Right atrium auricular region (tissue), 2 donors: ENCODE measurements around the gene TTC7B. TPM values are rescaled to one million over a fixed set of nuclear protein-coding genes. Genes with fewer than 3 reads are reported as not detected.
A peak's percentile ranks its signal among the peaks of the same experiment; 100 is the strongest.

Experiments
- DNase-seq: peaks from one replicate; pipeline ENCODE4 v3.0.0-alpha.2; 2019; ENCODE audit warnings: low spot score
- H3K27ac ChIP-seq, 2 donors: fragments of 200-600 bp; sonication (generic); 1 replicate in 1 of 2; 2 replicates in 1 of 2; pipeline ENCODE4 v1.5.1; 2016 to 2019
- H3K27me3 ChIP-seq, 2 donors: fragments of 200-600 bp; sonication (generic); one replicate each; pipeline versions ENCODE4 v1.5.1 to v1.6.0; 2017 to 2019
- H3K36me3 ChIP-seq: fragments of 200-600 bp; sonication (generic); one replicate; pipeline ENCODE4 v1.5.1; 2016
- H3K4me1 ChIP-seq, 2 donors: fragments of 200-600 bp; sonication (generic); one replicate each; pipeline versions ENCODE4 v1.5.1 to v1.6.0; 2017 to 2019
- H3K4me3 ChIP-seq, 2 donors: fragments of 200-600 bp; sonication (generic); 1 replicate in 1 of 2; 2 replicates in 1 of 2; pipeline ENCODE4 v1.5.1; 2017 to 2019; ENCODE audit warnings: mild to moderate bottlenecking in 1 of 2, moderate library complexity in 1 of 2
- H3K9me3 ChIP-seq, 2 donors: fragments of 200-600 bp; sonication (generic); one replicate each; pipeline ENCODE4 v1.5.1; 2019
- CTCF ChIP-seq, 2 donors: fragments of 200-600 bp; sonication (generic); IDR thresholded peaks; one replicate each; pipeline ENCODE4 v1.5.1; 2019; ENCODE audit warnings: antibody characterized with exemption in 2 of 2
- total RNA-seq, 2 donors: library from RNA; depleted of rRNA; stranded (reverse); fragments of >200 nt; gene quantifications; one replicate each; pipeline ENCODE4 v1.1.0, GENCODE V29; 2016

TTC7B gene
- total RNA-seq, 2 donors from 2014 or later = 45.5 to 57.3 TPM

GRCh38 chr14:90574188-90575131 is 241.8 kb downstream of the TTC7B start:
- H3K27ac ChIP-seq = peak overlapping the region; percentile 65 to 79
- H3K4me1 ChIP-seq = peaks cover 2 to 32% of the 10 kb centered on the region in 2 donors
- no peaks in the 10 kb centered on the region for H3K27me3 ChIP-seq
- H3K9me3 ChIP-seq = no peaks in the 10 kb centered on the region
- H3K36me3 ChIP-seq = no peaks in the 10 kb centered on the region
- no peak overlapping the region for H3K4me3 ChIP-seq
- DNase-seq = no peak
- TF ChIP-seq CTCF (IDR thresholded peaks at IDR 0.05) = no peak

- TF ChIP-seq CTCF (IDR thresholded peaks at IDR 0.05) = no peak
- Histone ChIP-seq H3K36me3 (no peaks in the 10 kb centered on the region), H3K9me3 (no peaks in the 10 kb centered on the region), H3K27me3 (no peaks in the 10 kb centered on the region), H3K4me1 (peaks cover 2 to 27% of the 10 kb centered on the region in 2 donors), H3K27ac (peak overlapping the region; percentile 65 to 79), H3K4me3 (no peak overlapping the region)
- DNase-seq = no peak
These were observed 242.7 kb downstream of the TTC7B start for GRCh38 chr14:90573385-90574105.

- peak overlapping the region in 1 of 2 donors; percentile 79 for H3K27ac ChIP-seq
- DNase-seq = no peak
- TF ChIP-seq CTCF (IDR thresholded peaks at IDR 0.05) = no peak
- H3K4me3 ChIP-seq = no peak overlapping the region
- peaks cover 2 to 27% of the 10 kb centered on the region in 2 donors for H3K4me1 ChIP-seq
- no peaks in the 10 kb centered on the region for H3K9me3 ChIP-seq
- H3K27me3 ChIP-seq = no peaks in the 10 kb centered on the region
- no peaks in the 10 kb centered on the region for H3K36me3 ChIP-seq
These were observed 243.6 kb downstream of the TTC7B start for GRCh38 chr14:90572441-90573150.

GRCh38 chr14:90571149-90571947 is 244.9 kb downstream of the TTC7B start:
- DNase-seq = no peak
- no peak for TF ChIP-seq CTCF (IDR thresholded peaks at IDR 0.05)
- no peak overlapping the region for H3K27ac ChIP-seq
- H3K9me3 ChIP-seq = no peaks in the 10 kb centered on the region
- no peaks in the 10 kb centered on the region for H3K36me3 ChIP-seq
- H3K4me1 ChIP-seq = peaks cover 2 to 23% of the 10 kb centered on the region in 2 donors
- no peak overlapping the region for H3K4me3 ChIP-seq
- no peaks in the 10 kb centered on the region for H3K27me3 ChIP-seq

- Histone ChIP-seq H3K27me3 (no peaks in the 10 kb centered on the region), H3K27ac (no peak overlapping the region), H3K4me3 (no peak overlapping the region), H3K36me3 (no peaks in the 10 kb centered on the region), H3K9me3 (no peaks in the 10 kb centered on the region), H3K4me1 (peaks cover 2 to 20% of the 10 kb centered on the region in 2 donors)
- DNase-seq = no peak
- TF ChIP-seq CTCF (IDR thresholded peaks at IDR 0.05) = no peak
These were observed 245.8 kb downstream of the TTC7B start for GRCh38 chr14:90570461-90570860.
